Rectal smooth muscle tissue (tissue), 1 donor: ENCODE data around the gene DDIT4.
"Not testable (repeated sequence)": the region's sequence is repeated elsewhere in the genome, so short reads cannot be mapped to it uniquely, and the experiment has no call there.

Experiments used
- H3K27ac ChIP-seq: one replicate; pipeline ENCODE4 v1.7.0; 2013; ENCODE audit warnings: low read depth, low read length, inconsistent platforms
- H3K27me3 ChIP-seq: one replicate; pipeline ENCODE4 v1.7.0; 2013; ENCODE audit warnings: low read length; ENCODE audit not compliant: control insufficient read depth, insufficient read depth
- H3K36me3 ChIP-seq: one replicate; pipeline ENCODE4 v1.7.0; 2013; ENCODE audit warnings: low read length; ENCODE audit not compliant: control insufficient read depth, insufficient read depth
- H3K4me1 ChIP-seq: one replicate; pipeline ENCODE4 v1.7.0; 2013; ENCODE audit warnings: low read length; ENCODE audit not compliant: control insufficient read depth, insufficient read depth
- H3K4me3 ChIP-seq: one replicate; pipeline ENCODE4 v1.7.0; 2013; ENCODE audit warnings: low read length
- H3K9ac ChIP-seq: one replicate; pipeline ENCODE4 v1.7.0; 2013; ENCODE audit warnings: low read length

DDIT4 gene

GRCh38 chr10:72297281-72297804 is 23.6 kb downstream of the DDIT4 start:
- peak overlapping the region; percentile 66 for H3K9ac ChIP-seq

GRCh38 chr10:72297805-72298591 is 24.3 kb downstream of the DDIT4 start:
- Histone ChIP-seq H3K27ac (peak overlapping the region; percentile 92), H3K36me3 (no peaks in the 10 kb centered on the region), H3K27me3 (no peaks in the 10 kb centered on the region), H3K4me3 (peak overlapping the region; percentile 83), H3K9ac (peak overlapping the region; percentile 66), H3K4me1 (peaks cover 12% of the 10 kb centered on the region)

More at GRCh38 chr10:72297281-72297804, 23.6 kb downstream of the DDIT4 start:
- Histone ChIP-seq H3K27ac (peak overlapping the region; percentile 92), H3K4me3 (peak overlapping the region; percentile 83), H3K4me1 (peaks cover 12% of the 10 kb centered on the region), H3K36me3 (no peaks in the 10 kb centered on the region), H3K27me3 (no peaks in the 10 kb centered on the region)

- Histone ChIP-seq H3K27ac (peak overlapping the region; percentile 92), H3K27me3 (no peaks in the 10 kb centered on the region), H3K4me1 (peaks cover 12% of the 10 kb centered on the region), H3K4me3 (peak overlapping the region; percentile 83), H3K36me3 (no peaks in the 10 kb centered on the region), H3K9ac (peak overlapping the region; percentile 38)
Measured at GRCh38 chr10:72298592-72299519, 25.1 kb downstream of the DDIT4 start.

- Histone ChIP-seq H3K27me3 (no peaks in the 10 kb centered on the region), H3K4me1 (no peaks in the 10 kb centered on the region), H3K4me3 (no peak overlapping the region), H3K36me3 (no peaks in the 10 kb centered on the region), H3K27ac (no peak overlapping the region), H3K9ac (no peak overlapping the region)
Measured at GRCh38 chr10:72303424-72304128, 29.9 kb downstream of the DDIT4 start.

- Histone ChIP-seq H3K36me3 (no peaks in the 10 kb centered on the region), H3K4me3 (no peak overlapping the region), H3K27me3 (no peaks in the 10 kb centered on the region), H3K27ac (no peak overlapping the region), H3K9ac (no peak overlapping the region), H3K4me1 (no peaks in the 10 kb centered on the region)
Measured at GRCh38 chr10:72306215-72306760, 32.6 kb downstream of the DDIT4 start.

GRCh38 chr10:72307711-72308110 is 34.0 kb downstream of the DDIT4 start:
- not testable (repeated sequence) for H3K27me3 ChIP-seq, H3K9ac ChIP-seq, H3K4me1 ChIP-seq, H3K36me3 ChIP-seq, H3K27ac ChIP-seq, H3K4me3 ChIP-seq

GRCh38 chr10:72308320-72308987 is 34.7 kb downstream of the DDIT4 start:
- Histone ChIP-seq H3K4me1 (no peaks in the 10 kb centered on the region), H3K4me3 (no peak overlapping the region), H3K9ac (no peak overlapping the region), H3K27ac (no peak overlapping the region), H3K27me3 (no peaks in the 10 kb centered on the region), H3K36me3 (no peaks in the 10 kb centered on the region)

GRCh38 chr10:72309290-72310240 is 35.8 kb downstream of the DDIT4 start:
- Histone ChIP-seq H3K4me3 (no peak overlapping the region), H3K4me1 (no peaks in the 10 kb centered on the region), H3K36me3 (no peaks in the 10 kb centered on the region), H3K27ac (no peak overlapping the region), H3K9ac (no peak overlapping the region), H3K27me3 (no peaks in the 10 kb centered on the region)

- H3K27me3 ChIP-seq, result no peaks in the 10 kb centered on the region
- H3K36me3 ChIP-seq, result no peaks in the 10 kb centered on the region
- H3K27ac ChIP-seq, result no peak overlapping the region
- no peak overlapping the region for H3K4me3 ChIP-seq
- peaks cover 1% of the 10 kb centered on the region for H3K4me1 ChIP-seq
- H3K9ac ChIP-seq, result no peak overlapping the region
Measured at GRCh38 chr10:72310241-72310633, 36.5 kb downstream of the DDIT4 start.

- Histone ChIP-seq H3K9ac (peak overlapping the region; percentile 27), H3K36me3 (no peaks in the 10 kb centered on the region), H3K4me3 (no peak overlapping the region), H3K27ac (no peak overlapping the region), H3K27me3 (no peaks in the 10 kb centered on the region), H3K4me1 (peaks cover 5% of the 10 kb centered on the region)
Measured at GRCh38 chr10:72310636-72311035, 36.9 kb downstream of the DDIT4 start.

GRCh38 chr10:72311667-72312066 is 37.9 kb downstream of the DDIT4 start:
- Histone ChIP-seq H3K9ac (no peak overlapping the region), H3K27ac (no peak overlapping the region), H3K36me3 (no peaks in the 10 kb centered on the region), H3K4me3 (no peak overlapping the region), H3K4me1 (peaks cover 12% of the 10 kb centered on the region), H3K27me3 (no peaks in the 10 kb centered on the region)
